ENCODE measurements around the gene LAMTOR2.

GRCh38 chr1:156079762-156080161 is 25.2 kb downstream of the LAMTOR2 start:
- no peak for TF ChIP-seq CTCF (IDR thresholded peaks at IDR 0.05; ENCODE audit: poor library complexity)
- no peak for TF ChIP-seq EZH2 (IDR thresholded peaks at IDR 0.05; ENCODE audit: borderline replicate concordance)
- TF ChIP-seq EZH2phosphoT487 (IDR thresholded peaks at IDR 0.05; ENCODE audit: low read depth, severe bottlenecking, unreplicated experiment) = no peak
